ENCODE data around the gene DNAH3. TPM values are rescaled to one million over a fixed set of nuclear protein-coding genes. Genes with fewer than 3 reads are reported as not detected.

The DNAH3 gene
- total RNA-seq, 1 experiment from 2014 or later: 0.70 TPM

GRCh38 chr16:20889625-20890275 lies 260.9 kb downstream of the DNAH3 start:
- CTCF ChIA-PET: no interaction called here

GRCh38 chr16:20887207-20887606 lies 263.4 kb downstream of the DNAH3 start:
- H3F3A ChIP-seq (ENCODE audit: insufficient read depth, low read depth): no peaks in the 10 kb centered on the region
- no peak for DNase-seq
- H3K27ac ChIP-seq: no peak overlapping the region
- TF ChIP-seq CTCF (conservative IDR thresholded peaks at IDR 0.05): no peak
- no peak for TF ChIP-seq EZH2 (IDR thresholded peaks at IDR 0.05; ENCODE audit: low read depth)
- BruUV-seq (replicated peaks): no TSS peak
- H3K4me3 ChIP-seq: no peak overlapping the region
- CTCF ChIA-PET: no interaction called here
- H3K79me2 ChIP-seq (ENCODE audit: low read depth): peaks cover 75% of the 10 kb centered on the region
- POLR2A ChIA-PET (ENCODE audit: unreplicated experiment): no interaction called here
- H3K9me2 ChIP-seq (ENCODE audit: insufficient read depth): no peaks in the 10 kb centered on the region
- H2AFZ ChIP-seq: no peak overlapping the region
- peaks cover 4% of the 10 kb centered on the region for H4K20me1 ChIP-seq (ENCODE audit: insufficient read depth)
- H3K27me3 ChIP-seq (ENCODE audit: insufficient read depth, low read depth): no peaks in the 10 kb centered on the region
- peaks cover 7% of the 10 kb centered on the region for H3K4me1 ChIP-seq (replicated peaks; ENCODE audit: insufficient read depth)
- intact Hi-C loops (cut with micrococcal nuclease; ENCODE audit: unreplicated experiment): no loop called here
- no peaks in the 10 kb centered on the region; the same call in 1 of the 2 replicates for H3K9me3 ChIP-seq (ENCODE audit: insufficient read depth, low read depth)
- H3K36me3 ChIP-seq (ENCODE audit: low read depth): peaks cover 23% of the 10 kb centered on the region; the same call in 1 of the 2 replicates
- H3K4me2 ChIP-seq: no peak overlapping the region

More at GRCh38 chr16:20889625-20890275, 260.9 kb downstream of the DNAH3 start:
- no peak overlapping the region for H3K4me3 ChIP-seq
- no peaks in the 10 kb centered on the region for H3K9me2 ChIP-seq (ENCODE audit: insufficient read depth)
- H3K4me1 ChIP-seq (replicated peaks; ENCODE audit: insufficient read depth): no peaks in the 10 kb centered on the region
- no TSS peak for BruUV-seq (replicated peaks)
- POLR2A ChIA-PET (ENCODE audit: unreplicated experiment): no interaction called here
- H3K9me3 ChIP-seq (ENCODE audit: insufficient read depth, low read depth): no peaks in the 10 kb centered on the region; the same call in 1 of the 2 replicates
- H3K27me3 ChIP-seq (ENCODE audit: insufficient read depth, low read depth): no peaks in the 10 kb centered on the region
- no peak overlapping the region for H2AFZ ChIP-seq
- no peaks in the 10 kb centered on the region for H3F3A ChIP-seq (ENCODE audit: insufficient read depth, low read depth)
- intact Hi-C loops (cut with micrococcal nuclease; ENCODE audit: unreplicated experiment): no loop called here
- no peak overlapping the region for H3K27ac ChIP-seq
- no peak overlapping the region for H3K4me2 ChIP-seq
- TF ChIP-seq CTCF (conservative IDR thresholded peaks at IDR 0.05) (no peak), EZH2 (IDR thresholded peaks at IDR 0.05; ENCODE audit: low read depth) (no peak)
- H4K20me1 ChIP-seq (ENCODE audit: insufficient read depth): peaks cover 4% of the 10 kb centered on the region
- peaks cover 19% of the 10 kb centered on the region; the same call in 1 of the 2 replicates for H3K36me3 ChIP-seq (ENCODE audit: low read depth)
- peaks cover 74% of the 10 kb centered on the region for H3K79me2 ChIP-seq (ENCODE audit: low read depth)
- DNase-seq: no peak

GRCh38 chr16:20886320-20886719 lies 264.3 kb downstream of the DNAH3 start:
- no peak for TF ChIP-seq CTCF (conservative IDR thresholded peaks at IDR 0.05)
- no peak for TF ChIP-seq EZH2 (IDR thresholded peaks at IDR 0.05; ENCODE audit: low read depth)
- Histone ChIP-seq H3K36me3 (ENCODE audit: low read depth) (peaks cover 14% of the 10 kb centered on the region; the same call in 1 of the 2 replicates), H3K9me3 (ENCODE audit: insufficient read depth, low read depth) (no peaks in the 10 kb centered on the region; the same call in 1 of the 2 replicates), H3K79me2 (ENCODE audit: low read depth) (peaks cover 78% of the 10 kb centered on the region), H3K4me1 (replicated peaks; ENCODE audit: insufficient read depth) (peaks cover 7% of the 10 kb centered on the region), H3F3A (ENCODE audit: insufficient read depth, low read depth) (no peaks in the 10 kb centered on the region), H4K20me1 (ENCODE audit: insufficient read depth) (peaks cover 4% of the 10 kb centered on the region), H3K27ac (no peak overlapping the region), H2AFZ (no peak overlapping the region), H3K9me2 (ENCODE audit: insufficient read depth) (no peaks in the 10 kb centered on the region), H3K4me2 (no peak overlapping the region), H3K27me3 (ENCODE audit: insufficient read depth, low read depth) (no peaks in the 10 kb centered on the region), H3K4me3 (no peak overlapping the region)
- intact Hi-C loops (cut with micrococcal nuclease; ENCODE audit: unreplicated experiment): no loop called here
- ChIA-PET CTCF (interaction anchor here (0.7 kb wide), 1 partner anchor 10 kb away, joined by 5 read pairs; no protein-coding TSS in a partner anchor), POLR2A (ENCODE audit: unreplicated experiment) (no interaction called here)
- no TSS peak for BruUV-seq (replicated peaks)
- DNase-seq: no peak

Measured in PC-9 (cell line).